Osteocyte (in vitro differentiated cells): ENCODE results near the gene OOEP. TPM values are rescaled to one million over a fixed set of nuclear protein-coding genes. Genes with fewer than 3 reads are reported as not detected.

ENCODE experiments used
- DNase-seq: peaks from one replicate; pipeline ENCODE4 v3.0.0; 2021; ENCODE audit warnings: mixed read lengths; ENCODE audit not compliant: unreplicated experiment; ENCODE audit errors: extremely low spot score
- H3K27ac Mint-ChIP-seq: one replicate; pipeline ENCODE4 v1.8.0; 2021; ENCODE audit warnings: mild to moderate bottlenecking, mixed read lengths; ENCODE audit not compliant: unreplicated experiment
- H3K27me3 Mint-ChIP-seq: one replicate; pipeline ENCODE4 v1.8.0; 2021; ENCODE audit warnings: mixed read lengths; ENCODE audit not compliant: unreplicated experiment
- H3K36me3 Mint-ChIP-seq: one replicate; pipeline ENCODE4 v1.8.0; 2021; ENCODE audit warnings: mixed read lengths; ENCODE audit not compliant: unreplicated experiment
- H3K4me1 Mint-ChIP-seq: one replicate; pipeline ENCODE4 v1.8.0; 2021; ENCODE audit warnings: mixed read lengths; ENCODE audit not compliant: unreplicated experiment
- H3K4me3 Mint-ChIP-seq: one replicate; pipeline ENCODE4 v1.8.0; 2021; ENCODE audit warnings: mild to moderate bottlenecking, moderate library complexity, mixed read lengths; ENCODE audit not compliant: unreplicated experiment
- H3K9me3 Mint-ChIP-seq: one replicate; pipeline ENCODE4 v1.8.0; 2021; ENCODE audit warnings: mixed read lengths; ENCODE audit not compliant: unreplicated experiment
- CTCF ChIP-seq: fragments of 200-600 bp; sonication (generic); IDR thresholded peaks from 2 replicates; pipeline ENCODE4 v1.5.0; 2021; ENCODE audit warnings: antibody characterized with exemption, mild to moderate bottlenecking, moderate library complexity
- total RNA-seq: library from RNA; stranded (reverse); gene quantifications from 2 replicates; pipeline ENCODE4 v1.2.1, GENCODE V29; 2021

Gene OOEP
- total RNA-seq, 1 donor from 2014 or later, result not detected

- no peaks in the 10 kb centered on the region for H3K36me3 Mint-ChIP-seq
- TF ChIP-seq CTCF, result no peak
- DNase-seq, result no peak
- H3K4me1 Mint-ChIP-seq, result no peaks in the 10 kb centered on the region
- H3K27me3 Mint-ChIP-seq, result no peaks in the 10 kb centered on the region
- H3K27ac Mint-ChIP-seq, result no peak overlapping the region
- H3K4me3 Mint-ChIP-seq, result no peak overlapping the region
- no peaks in the 10 kb centered on the region for H3K9me3 Mint-ChIP-seq
Measured at GRCh38 chr6:73377225-73377624, 7.5 kb upstream of the OOEP start.

- no peak overlapping the region for H3K27ac Mint-ChIP-seq
Measured at GRCh38 chr6:73375216-73375615, 5.5 kb upstream of the OOEP start.

GRCh38 chr6:73372516-73372915, 2.8 kb upstream of the OOEP start:
- Mint-ChIP-seq H3K4me3 (no peak overlapping the region), H3K27ac (no peak overlapping the region), H3K4me1 (no peaks in the 10 kb centered on the region), H3K36me3 (no peaks in the 10 kb centered on the region), H3K27me3 (peaks cover 7% of the 10 kb centered on the region), H3K9me3 (no peaks in the 10 kb centered on the region)
- no peak for TF ChIP-seq CTCF
- DNase-seq, result no peak

More at GRCh38 chr6:73375216-73375615, 5.5 kb upstream of the OOEP start:
- H3K4me3 Mint-ChIP-seq, result no peak overlapping the region
- TF ChIP-seq CTCF, result no peak
- no peaks in the 10 kb centered on the region for H3K9me3 Mint-ChIP-seq
- H3K4me1 Mint-ChIP-seq, result no peaks in the 10 kb centered on the region
- no peaks in the 10 kb centered on the region for H3K27me3 Mint-ChIP-seq
- no peak for DNase-seq
- no peaks in the 10 kb centered on the region for H3K36me3 Mint-ChIP-seq

GRCh38 chr6:73371984-73372383, 2.3 kb upstream of the OOEP start:
- H3K4me1 Mint-ChIP-seq, result no peaks in the 10 kb centered on the region
- no peaks in the 10 kb centered on the region for H3K36me3 Mint-ChIP-seq
- no peaks in the 10 kb centered on the region for H3K9me3 Mint-ChIP-seq
- no peak for TF ChIP-seq CTCF
- DNase-seq, result no peak
- H3K4me3 Mint-ChIP-seq, result no peak overlapping the region
- no peak overlapping the region for H3K27ac Mint-ChIP-seq
- H3K27me3 Mint-ChIP-seq, result peaks cover 7% of the 10 kb centered on the region

GRCh38 chr6:73369157-73369556, 540 bp downstream of the OOEP start:
- no peak for TF ChIP-seq CTCF
- H3K27ac Mint-ChIP-seq, result no peak overlapping the region
- H3K4me1 Mint-ChIP-seq, result no peaks in the 10 kb centered on the region
- H3K27me3 Mint-ChIP-seq, result peaks cover 10% of the 10 kb centered on the region
- H3K36me3 Mint-ChIP-seq, result no peaks in the 10 kb centered on the region
- DNase-seq, result no peak
- H3K4me3 Mint-ChIP-seq, result no peak overlapping the region
- no peaks in the 10 kb centered on the region for H3K9me3 Mint-ChIP-seq
